ENCODE data around the gene HDGFL1.

- TF ChIP-seq CTCF (IDR thresholded peaks at IDR 0.05) (no peak), POLR2A (IDR thresholded peaks at IDR 0.05) (no peak), POLR2AphosphoS5 (IDR thresholded peaks at IDR 0.05; ENCODE audit: insufficient read depth in 1 of 2, low read depth in 1 of 2) (no peak)
Observed at GRCh38 chr6:22521035-22521434, 48.3 kb upstream of the HDGFL1 start.

All from vagina (tissue), 2 donors.